ENCODE data around the gene GALNT16. TPM values are rescaled to one million over a fixed set of nuclear protein-coding genes. Genes with fewer than 3 reads are reported as not detected.

The GALNT16 gene
- total and polyA plus RNA-seq, 4 experiments from 2014 or later: 0.06 TPM; not detected in 3

DNA sequence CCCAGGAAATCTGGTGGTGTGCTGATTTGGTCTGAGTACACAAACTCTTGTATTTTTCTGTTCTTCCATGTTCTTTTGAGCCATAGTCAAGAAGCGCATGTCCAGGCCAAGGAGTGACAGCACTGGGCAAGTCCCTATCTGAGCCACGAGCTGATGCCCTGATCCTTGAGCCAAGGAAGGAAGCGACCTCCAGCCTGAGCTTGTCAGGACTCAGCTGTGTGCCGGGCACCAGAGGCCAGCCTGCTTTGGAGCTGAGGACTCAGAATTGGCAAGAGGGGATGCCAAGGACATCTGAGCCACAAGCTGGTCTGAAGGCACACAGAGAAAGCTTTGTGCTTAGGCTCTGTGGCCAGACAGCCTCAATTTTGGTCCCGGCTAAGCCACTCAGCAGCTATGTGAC, 52.6 kb downstream of the GALNT16 start:
- no peaks in the 10 kb centered on the region for H3K36me3 Mint-ChIP-seq

GRCh38 chr14:69313176-69313575, 53.2 kb downstream of the GALNT16 start:
- intact Hi-C loops (cut with micrococcal nuclease): no loop called here
- no peaks in the 10 kb centered on the region for H3K4me1 ChIP-seq (ENCODE audit: insufficient read depth, low read length)
- ChIA-PET POLR2A (ENCODE audit: partially characterized antibody) (no interaction called here), CTCF (ENCODE audit: partially characterized antibody) (no interaction called here)
- H3K4me3 ChIP-seq (ENCODE audit: low read length in 2 of 2): no peak overlapping the region
- no peaks in the 10 kb centered on the region for H3K4me1 Mint-ChIP-seq
- H3K36me3 ChIP-seq (ENCODE audit: insufficient read depth, low read length): no peaks in the 10 kb centered on the region
- no peak overlapping the region for H3K27ac ChIP-seq (ENCODE audit: low read depth, low read length)
- no peak overlapping the region for H3K27ac Mint-ChIP-seq
- H3K36me3 Mint-ChIP-seq: no peaks in the 10 kb centered on the region
- no peak for DNase-seq
- H3K9me3 Mint-ChIP-seq: no peaks in the 10 kb centered on the region
- H3K27me3 Mint-ChIP-seq: peaks cover 11 to 12% of the 10 kb centered on the region in 2 donors
- no peak overlapping the region for H3K4me3 Mint-ChIP-seq
- H3K27me3 ChIP-seq (ENCODE audit: insufficient read depth, low read length): no peaks in the 10 kb centered on the region
- H3K9me3 ChIP-seq (ENCODE audit: control insufficient read depth in 1 of 2, low read length in 2 of 2): no peaks in the 10 kb centered on the region

More for the DNA sequence above, 52.6 kb downstream of the GALNT16 start:
- no peaks in the 10 kb centered on the region for H3K4me1 ChIP-seq (ENCODE audit: insufficient read depth, low read length)
- H3K36me3 ChIP-seq (ENCODE audit: insufficient read depth, low read length): no peaks in the 10 kb centered on the region
- intact Hi-C loops (cut with micrococcal nuclease): no loop called here
- CTCF ChIA-PET (ENCODE audit: partially characterized antibody): no interaction called here
- H3K4me3 ChIP-seq (ENCODE audit: low read length in 2 of 2): no peak overlapping the region
- DNase-seq: no peak
- H3K9me3 ChIP-seq (ENCODE audit: control insufficient read depth in 1 of 2, low read length in 2 of 2): no peaks in the 10 kb centered on the region
- no peaks in the 10 kb centered on the region for H3K9me3 Mint-ChIP-seq
- H3K27me3 Mint-ChIP-seq: peaks cover 14% of the 10 kb centered on the region in 2 donors
- H3K27ac ChIP-seq (ENCODE audit: low read depth, low read length): no peak overlapping the region
- POLR2A ChIA-PET (ENCODE audit: partially characterized antibody): no interaction called here
- no peak overlapping the region for H3K27ac Mint-ChIP-seq
- no peaks in the 10 kb centered on the region for H3K4me1 Mint-ChIP-seq
- no peak overlapping the region for H3K4me3 Mint-ChIP-seq
- H3K27me3 ChIP-seq (ENCODE audit: insufficient read depth, low read length): no peaks in the 10 kb centered on the region

GRCh38 chr14:69314327-69314726, 54.4 kb downstream of the GALNT16 start:
- ChIA-PET CTCF (ENCODE audit: partially characterized antibody) (no interaction called here), POLR2A (ENCODE audit: partially characterized antibody) (no interaction called here)
- H3K4me1 Mint-ChIP-seq: no peaks in the 10 kb centered on the region
- no peaks in the 10 kb centered on the region for H3K9me3 Mint-ChIP-seq
- H3K36me3 Mint-ChIP-seq: no peaks in the 10 kb centered on the region
- H3K4me3 ChIP-seq (ENCODE audit: low read length in 2 of 2): no peak overlapping the region
- no peak overlapping the region for H3K27ac Mint-ChIP-seq
- no peaks in the 10 kb centered on the region for H3K27me3 ChIP-seq (ENCODE audit: insufficient read depth, low read length)
- no peak overlapping the region for H3K4me3 Mint-ChIP-seq
- intact Hi-C loops (cut with micrococcal nuclease): no loop called here
- H3K4me1 ChIP-seq (ENCODE audit: insufficient read depth, low read length): no peaks in the 10 kb centered on the region
- DNase-seq: no peak
- H3K27me3 Mint-ChIP-seq: peaks cover 11 to 12% of the 10 kb centered on the region in 2 donors
- no peaks in the 10 kb centered on the region for H3K36me3 ChIP-seq (ENCODE audit: insufficient read depth, low read length)
- H3K27ac ChIP-seq (ENCODE audit: low read depth, low read length): no peak overlapping the region
- H3K9me3 ChIP-seq (ENCODE audit: control insufficient read depth in 1 of 2, low read length in 2 of 2): no peaks in the 10 kb centered on the region

GRCh38 chr14:69315301-69315700, 55.3 kb downstream of the GALNT16 start:
- no peak for DNase-seq
- intact Hi-C loops (cut with micrococcal nuclease): no loop called here
- ChIA-PET CTCF (ENCODE audit: partially characterized antibody) (no interaction called here), POLR2A (ENCODE audit: partially characterized antibody) (no interaction called here)
- no peaks in the 10 kb centered on the region for H3K4me1 Mint-ChIP-seq
- Histone ChIP-seq H3K4me1 (ENCODE audit: insufficient read depth, low read length) (no peaks in the 10 kb centered on the region), H3K9me3 (ENCODE audit: control insufficient read depth in 1 of 2, low read length in 2 of 2) (no peaks in the 10 kb centered on the region), H3K27me3 (ENCODE audit: insufficient read depth, low read length) (no peaks in the 10 kb centered on the region), H3K27ac (ENCODE audit: low read depth, low read length) (no peak overlapping the region), H3K36me3 (ENCODE audit: insufficient read depth, low read length) (no peaks in the 10 kb centered on the region), H3K4me3 (ENCODE audit: low read length in 2 of 2) (no peak overlapping the region)
- H3K36me3 Mint-ChIP-seq: no peaks in the 10 kb centered on the region
- H3K4me3 Mint-ChIP-seq: no peak overlapping the region
- H3K27me3 Mint-ChIP-seq: peaks cover 8 to 9% of the 10 kb centered on the region in 2 donors
- no peaks in the 10 kb centered on the region for H3K9me3 Mint-ChIP-seq
- H3K27ac Mint-ChIP-seq: no peak overlapping the region

DNA sequence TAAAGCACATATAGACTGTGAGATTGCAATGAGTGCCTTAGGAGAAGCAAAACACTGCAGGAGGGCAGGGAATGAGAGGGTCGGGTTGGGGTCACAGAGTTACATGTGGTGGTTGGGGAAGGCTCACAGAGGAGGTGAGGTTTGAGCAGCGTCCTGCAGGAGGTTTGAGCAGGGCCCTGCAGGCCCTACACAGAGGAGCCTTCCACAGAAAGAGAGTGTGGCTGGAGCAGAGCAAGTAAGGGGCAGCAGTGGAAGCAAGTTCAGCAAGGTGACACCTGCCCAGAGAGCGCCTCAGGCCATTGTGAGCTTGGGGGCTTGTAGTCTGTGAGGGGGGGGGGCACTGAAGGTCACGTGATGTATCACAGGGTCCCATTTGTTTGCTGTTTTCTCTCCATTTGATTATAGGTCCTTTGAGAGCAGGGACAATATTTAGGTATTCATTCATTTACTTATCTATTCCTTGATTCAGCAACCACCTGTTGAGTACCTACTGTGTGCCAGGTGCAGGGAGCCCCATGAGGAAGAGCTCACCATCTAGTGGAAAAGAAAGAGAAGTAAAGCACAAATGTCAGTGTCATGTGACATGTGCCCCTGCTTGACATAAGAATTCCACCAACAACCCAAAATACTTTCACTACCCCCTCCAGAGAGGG, 56.6 kb downstream of the GALNT16 start:
- Histone ChIP-seq H3K27me3 (ENCODE audit: insufficient read depth, low read length) (no peaks in the 10 kb centered on the region), H3K4me3 (ENCODE audit: low read length in 2 of 2) (no peak overlapping the region), H3K27ac (ENCODE audit: low read depth, low read length) (no peak overlapping the region), H3K9me3 (ENCODE audit: control insufficient read depth in 1 of 2, low read length in 2 of 2) (no peaks in the 10 kb centered on the region), H3K36me3 (ENCODE audit: insufficient read depth, low read length) (no peaks in the 10 kb centered on the region), H3K4me1 (ENCODE audit: insufficient read depth, low read length) (no peaks in the 10 kb centered on the region)
- Mint-ChIP-seq H3K4me1 (no peaks in the 10 kb centered on the region), H3K9me3 (no peaks in the 10 kb centered on the region), H3K27ac (no peak overlapping the region), H3K27me3 (peaks cover under 1 to 6% of the 10 kb centered on the region in 2 donors), H3K36me3 (no peaks in the 10 kb centered on the region), H3K4me3 (no peak overlapping the region)
- ChIA-PET CTCF (ENCODE audit: partially characterized antibody) (no interaction called here), POLR2A (ENCODE audit: partially characterized antibody) (no interaction called here)
- no peak for DNase-seq
- intact Hi-C loops (cut with micrococcal nuclease): no loop called here

- no peaks in the 10 kb centered on the region for H3K9me3 Mint-ChIP-seq
- Histone ChIP-seq H3K4me1 (ENCODE audit: insufficient read depth, low read length) (no peaks in the 10 kb centered on the region), H3K27ac (ENCODE audit: low read depth, low read length) (no peak overlapping the region), H3K27me3 (ENCODE audit: insufficient read depth, low read length) (no peaks in the 10 kb centered on the region), H3K36me3 (ENCODE audit: insufficient read depth, low read length) (no peaks in the 10 kb centered on the region), H3K9me3 (ENCODE audit: control insufficient read depth in 1 of 2, low read length in 2 of 2) (no peaks in the 10 kb centered on the region), H3K4me3 (ENCODE audit: low read length in 2 of 2) (no peak overlapping the region)
- CTCF ChIA-PET (ENCODE audit: partially characterized antibody): no interaction called here
- no peak for DNase-seq
- no peak overlapping the region for H3K4me3 Mint-ChIP-seq
- peaks cover 0 to 5% of the 10 kb centered on the region in 2 donors for H3K27me3 Mint-ChIP-seq
- no peaks in the 10 kb centered on the region for H3K4me1 Mint-ChIP-seq
- no peak overlapping the region for H3K27ac Mint-ChIP-seq
- intact Hi-C loops (cut with micrococcal nuclease): no loop called here
- H3K36me3 Mint-ChIP-seq: no peaks in the 10 kb centered on the region
- POLR2A ChIA-PET (ENCODE audit: partially characterized antibody): no interaction called here
These were observed 57.3 kb downstream of the GALNT16 start for GRCh38 chr14:69317102-69317755.

GRCh38 chr14:69317780-69318179, 57.8 kb downstream of the GALNT16 start:
- no peak overlapping the region for H3K27ac ChIP-seq (ENCODE audit: low read depth, low read length)
- intact Hi-C loops (cut with micrococcal nuclease): no loop called here
- H3K36me3 Mint-ChIP-seq: no peaks in the 10 kb centered on the region
- no peak overlapping the region for H3K4me3 Mint-ChIP-seq
- no peaks in the 10 kb centered on the region for H3K9me3 Mint-ChIP-seq
- no peak overlapping the region for H3K4me3 ChIP-seq (ENCODE audit: low read length in 2 of 2)
- H3K36me3 ChIP-seq (ENCODE audit: insufficient read depth, low read length): no peaks in the 10 kb centered on the region
- H3K27me3 Mint-ChIP-seq: peaks cover 0 to 5% of the 10 kb centered on the region in 2 donors
- H3K27me3 ChIP-seq (ENCODE audit: insufficient read depth, low read length): no peaks in the 10 kb centered on the region
- ChIA-PET POLR2A (ENCODE audit: partially characterized antibody) (no interaction called here), CTCF (ENCODE audit: partially characterized antibody) (no interaction called here)
- no peaks in the 10 kb centered on the region for H3K4me1 ChIP-seq (ENCODE audit: insufficient read depth, low read length)
- no peaks in the 10 kb centered on the region for H3K4me1 Mint-ChIP-seq
- no peak for DNase-seq
- no peaks in the 10 kb centered on the region for H3K9me3 ChIP-seq (ENCODE audit: control insufficient read depth in 1 of 2, low read length in 2 of 2)
- H3K27ac Mint-ChIP-seq: no peak overlapping the region

All from CD4-positive, alpha-beta memory T cell (primary cell).